Endothelial cell of umbilical vein (primary cell): ENCODE data around the gene DMXL2. TPM values are rescaled to one million over a fixed set of nuclear protein-coding genes. Genes with fewer than 3 reads are reported as not detected.

Experiments
- BruUV-seq: library from RNA; stranded (reverse); fragments of 400-500 nt; replicated peaks from 2 replicates; lab custom pipeline; 2021; lab: Mats Ljungman, UMichigan
- CTCF ChIA-PET: fragments of 300-600, 350-600 bp; sonication (Branson Sonifier 250); formaldehyde crosslinking; loops from one replicate; lab custom pipeline; 2021; ENCODE audit warnings: antibody characterized with exemption, inconsistent platforms; lab: Charles Lee
- POLR2A ChIA-PET: fragments of 300-600, 350-600 bp; sonication (Branson Sonifier 250); formaldehyde crosslinking; loops from one replicate; lab custom pipeline; 2021; ENCODE audit warnings: antibody characterized with exemption, inconsistent platforms; lab: Charles Lee
- DNase-seq: peaks from one replicate; pipeline ENCODE4 v3.0.0-alpha.2; 2011; ENCODE audit warnings: low read depth, low spot score
- FAIRE-seq: peaks from 2 replicates; lab custom pipeline; 2011; peaks lifted over from hg19 to GRCh38; lab: Jason Lieb, UNC
- H2AFZ ChIP-seq: 2 replicates; pipeline ENCODE4 v1.6.0; 2012; ENCODE audit warnings: low read depth, low read length, control low read depth, inconsistent platforms
- H3K27ac ChIP-seq: 2 replicates; pipeline ENCODE4 v1.5.1; 2011; ENCODE audit warnings: low read depth, mild to moderate bottlenecking, control low read depth, low read length, moderate library complexity; ENCODE audit not compliant: insufficient read depth
- H3K27me3 ChIP-seq, 2 experiments: 2 replicates each; pipeline versions ENCODE4 v1.6.0 to v1.6.1; 2011; ENCODE audit warnings: low read length in 2 of 2, mixed read lengths in 1 of 2; ENCODE audit not compliant: control insufficient read depth in 2 of 2, insufficient read depth in 2 of 2
- H3K36me3 ChIP-seq, 2 experiments: 2 replicates in 1 of 2; 3 replicates in 1 of 2; pipeline ENCODE4 v1.5.1; 2011; ENCODE audit warnings: low read length in 2 of 2, mild to moderate bottlenecking in 1 of 2, moderate library complexity in 1 of 2; ENCODE audit not compliant: control insufficient read depth in 2 of 2, insufficient read depth in 2 of 2; ENCODE audit errors: extremely low read depth in 1 of 2
- H3K4me1 ChIP-seq: 3 replicates; pipeline ENCODE4 v1.5.1; 2011; ENCODE audit warnings: mild to moderate bottlenecking, low read length; ENCODE audit not compliant: control insufficient read depth, insufficient read depth; ENCODE audit errors: extremely low read depth
- H3K4me2 ChIP-seq: 2 replicates; pipeline ENCODE4 v1.6.1; 2011; ENCODE audit warnings: low read length, control low read depth, mixed read lengths; ENCODE audit not compliant: insufficient read depth
- H3K4me3 ChIP-seq, 3 experiments: fragments of 200-600 bp in 1 of 3; sonication (generic), shearing (Covaris generic) in 1 of 3; replicated peaks in 1 of 3; 2 replicates each; pipeline ENCODE4 v1.5.1; 2011 to 2016; ENCODE audit warnings: control low read depth in 3 of 3, low read length in 3 of 3, mild to moderate bottlenecking in 2 of 3, inconsistent platforms in 1 of 3, low read depth in 1 of 3, moderate library complexity in 1 of 3; ENCODE audit not compliant: insufficient read depth in 1 of 3
- H3K79me2 ChIP-seq: 2 replicates; pipeline ENCODE4 v1.6.0; 2012; ENCODE audit warnings: low read length, inconsistent platforms; ENCODE audit not compliant: control insufficient read depth, insufficient read depth
- H3K9ac ChIP-seq: replicated peaks from 2 replicates; pipeline ENCODE3; 2011; ENCODE audit warnings: low read length, control low read depth; ENCODE audit not compliant: insufficient read depth; ENCODE audit errors: extremely low read depth
- H3K9me1 ChIP-seq: replicated peaks from 3 replicates; pipeline ENCODE4 v1.6.0; 2011; ENCODE audit warnings: mild to moderate bottlenecking, low read length; ENCODE audit not compliant: control insufficient read depth, insufficient read depth; ENCODE audit errors: extremely low read depth
- H3K9me3 ChIP-seq: replicated peaks from 2 replicates; pipeline ENCODE4 v1.5.1; 2012; ENCODE audit warnings: low read length, inconsistent platforms; ENCODE audit not compliant: control insufficient read depth, insufficient read depth
- H4K20me1 ChIP-seq: replicated peaks from 2 replicates; pipeline ENCODE3; 2011; ENCODE audit warnings: mild to moderate bottlenecking, low read length; ENCODE audit not compliant: control insufficient read depth, insufficient read depth; ENCODE audit errors: extremely low read depth
- EZH2 ChIP-seq: IDR thresholded peaks from 2 replicates; pipeline ENCODE4 v1.6.1; 2012; ENCODE audit warnings: borderline replicate concordance, low read depth, mild to moderate bottlenecking, moderate library complexity, low read length, inconsistent platforms; ENCODE audit not compliant: severe bottlenecking
- FOS ChIP-seq: IDR thresholded peaks from 2 replicates; pipeline ENCODE4 v1.6.1; 2011; ENCODE audit warnings: mild to moderate bottlenecking, low read length, moderate library complexity, borderline replicate concordance; ENCODE audit not compliant: insufficient read depth
- JUN ChIP-seq: IDR thresholded peaks from 2 replicates; pipeline ENCODE4 v1.6.1; 2011; ENCODE audit warnings: borderline replicate concordance, low read depth; ENCODE audit not compliant: insufficient read length, insufficient read depth
- MYC ChIP-seq: IDR thresholded peaks from one replicate; pipeline ENCODE4 v1.6.1; 2011; ENCODE audit warnings: mild to moderate bottlenecking, low read depth, low read length
- POLR2AphosphoS5 ChIP-seq: IDR thresholded peaks from 2 replicates; pipeline ENCODE4 v1.6.1; 2012; ENCODE audit warnings: low read depth, mild to moderate bottlenecking, control low read depth, low read length, moderate library complexity; ENCODE audit not compliant: insufficient read depth
- dilution Hi-C: fragments of 300-500 bp; cut with MboI; formaldehyde crosslinking; loops from one replicate; pipeline ENCODE4 v1.15.0; 2019; ENCODE audit warnings: low sequenced_read_pairs; ENCODE audit not compliant: extremely low pct_ligation_motif_present
- intact Hi-C: fragments of 100-400 bp; cut with micrococcal nuclease; formaldehyde crosslinking; loops from one replicate; pipeline ENCODE4 v1.10.0; 2022
- polyA plus RNA-seq, 4 experiments: library from polyadenylated mRNA; depleted of rRNA in 3 of 4; stranded (reverse) in 3 of 4; unstranded in 1 of 4; fragments of >200 nt; gene quantifications; 2 replicates each; pipeline versions ENCODE4 v1.2.1 to v1.2.3, GENCODE V29; 2011 to 2012; ENCODE audit warnings: missing spikeins in 1 of 4
- total RNA-seq: library from RNA; stranded (reverse); gene quantifications from 2 replicates; pipeline ENCODE4 v1.2.3, GENCODE V29; 2021
- TF ChIP-seq, protein P1 (sequence below), 2 donors: IDR thresholded peaks; 1 replicate in 1 of 2; 2 replicates in 1 of 2; pipeline ENCODE4 v1.5.1; 2011; ENCODE audit warnings: low read length in 2 of 2, mild to moderate bottlenecking in 2 of 2, moderate library complexity in 2 of 2, control low read depth in 1 of 2, inconsistent platforms in 1 of 2, low read depth in 1 of 2; ENCODE audit not compliant: insufficient read depth in 1 of 2; ENCODE audit errors: extremely low read depth in 1 of 2
- TF ChIP-seq, protein P2 (sequence below): IDR thresholded peaks from 2 replicates; pipeline ENCODE4 v1.6.1; 2011; ENCODE audit not compliant: insufficient read depth, insufficient read length

DMXL2 gene
- total and polyA plus RNA-seq, 2 donors (not counting 3 experiments of a cell fraction or from before 2014, with no cell fraction given) = 6.3 to 10.8 TPM

DNA sequence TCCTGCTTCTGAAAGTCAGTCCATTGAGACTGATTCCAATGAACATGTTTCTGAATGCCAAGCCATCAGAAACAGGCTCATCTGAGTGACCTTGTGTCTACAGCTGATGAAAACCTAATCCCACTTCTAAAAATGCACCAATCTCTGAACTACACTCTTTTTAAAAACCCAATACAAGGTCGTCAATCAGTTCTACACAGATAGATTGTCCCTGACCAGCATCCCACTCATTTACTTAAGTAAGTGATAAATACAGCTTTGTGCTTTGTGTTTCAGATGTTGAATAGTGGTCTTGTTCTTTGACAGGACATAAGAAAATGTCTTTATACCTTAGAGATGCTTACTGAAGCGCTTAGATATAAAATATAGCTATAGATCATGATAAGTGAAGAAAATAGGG is 38.5 kb upstream of the DMXL2 start:
- Histone ChIP-seq H3K9me1 (no peaks in the 10 kb centered on the region), H3K4me1 (no peaks in the 10 kb centered on the region), H2AFZ (no peak overlapping the region), H3K4me2 (no peak overlapping the region), H3K79me2 (no peaks in the 10 kb centered on the region), H3K4me3 (no peak overlapping the region), H4K20me1 (no peaks in the 10 kb centered on the region), H3K27ac (no peak overlapping the region), H3K36me3 (no peaks in the 10 kb centered on the region), H3K9ac (no peak overlapping the region), H3K9me3 (no peaks in the 10 kb centered on the region), H3K27me3 (peaks cover 2 to 9% of the 10 kb centered on the region in 2 experiments)
- CTCF ChIA-PET = interaction anchor here (1.0 to 3.1 kb wide), 3 partner anchors 11 to 115 kb away, joined by 3 to 24 read pairs (median 16); no protein-coding TSS in a partner anchor
- no peak for TF ChIP-seq MYC
- TF ChIP-seq, protein P1, sequence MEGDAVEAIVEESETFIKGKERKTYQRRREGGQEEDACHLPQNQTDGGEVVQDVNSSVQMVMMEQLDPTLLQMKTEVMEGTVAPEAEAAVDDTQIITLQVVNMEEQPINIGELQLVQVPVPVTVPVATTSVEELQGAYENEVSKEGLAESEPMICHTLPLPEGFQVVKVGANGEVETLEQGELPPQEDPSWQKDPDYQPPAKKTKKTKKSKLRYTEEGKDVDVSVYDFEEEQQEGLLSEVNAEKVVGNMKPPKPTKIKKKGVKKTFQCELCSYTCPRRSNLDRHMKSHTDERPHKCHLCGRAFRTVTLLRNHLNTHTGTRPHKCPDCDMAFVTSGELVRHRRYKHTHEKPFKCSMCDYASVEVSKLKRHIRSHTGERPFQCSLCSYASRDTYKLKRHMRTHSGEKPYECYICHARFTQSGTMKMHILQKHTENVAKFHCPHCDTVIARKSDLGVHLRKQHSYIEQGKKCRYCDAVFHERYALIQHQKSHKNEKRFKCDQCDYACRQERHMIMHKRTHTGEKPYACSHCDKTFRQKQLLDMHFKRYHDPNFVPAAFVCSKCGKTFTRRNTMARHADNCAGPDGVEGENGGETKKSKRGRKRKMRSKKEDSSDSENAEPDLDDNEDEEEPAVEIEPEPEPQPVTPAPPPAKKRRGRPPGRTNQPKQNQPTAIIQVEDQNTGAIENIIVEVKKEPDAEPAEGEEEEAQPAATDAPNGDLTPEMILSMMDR (IDR thresholded peaks at IDR 0.05; ENCODE audit: extremely low read depth in 1 of 2, insufficient read depth in 1 of 2, low read depth in 1 of 2, low read length in 2 of 2) = no peak
- TF ChIP-seq, protein P2, sequence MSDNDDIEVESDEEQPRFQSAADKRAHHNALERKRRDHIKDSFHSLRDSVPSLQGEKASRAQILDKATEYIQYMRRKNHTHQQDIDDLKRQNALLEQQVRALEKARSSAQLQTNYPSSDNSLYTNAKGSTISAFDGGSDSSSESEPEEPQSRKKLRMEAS = no peak
- TF ChIP-seq POLR2AphosphoS5 = no peak
- no peak for TF ChIP-seq JUN
- TF ChIP-seq EZH2 = no peak
- TF ChIP-seq FOS = no peak
- BruUV-seq = no TSS peak
- FAIRE-seq (no peak), DNase-seq (no peak)
- dilution Hi-C loops = no loop called here
- intact Hi-C loops = no loop called here
- POLR2A ChIA-PET = no interaction called here
